Panc1 (cell line): ENCODE measurements around the gene ADAMTS7. TPM values are rescaled to one million over a fixed set of nuclear protein-coding genes. Genes with fewer than 3 reads are reported as not detected.
"Not testable (repeated sequence)": the region's sequence is repeated elsewhere in the genome, so short reads cannot be mapped to it uniquely, and the experiment has no call there.

Experiments
- ATAC-seq: fragments of 200-7000 bp; cut with Tn5 transposase; 2 replicates; pipeline ENCODE4 v1.9.1; 2020; ENCODE audit warnings: mild to moderate bottlenecking, moderate library complexity
- BruUV-seq: library from RNA; stranded (reverse); fragments of 400-500 nt; replicated peaks from 2 replicates; lab custom pipeline; 2021; lab: Mats Ljungman, UMichigan
- CTCF ChIA-PET: fragments of 300-600 bp; sonication (Branson Sonifier 250); formaldehyde crosslinking; loops from one replicate; lab custom pipeline; 2022; ENCODE audit warnings: antibody characterized with exemption; lab: Charles Lee
- POLR2A ChIA-PET: fragments of 300-600 bp; sonication (Branson Sonifier 250); formaldehyde crosslinking; loops from one replicate; lab custom pipeline; 2022; ENCODE audit warnings: antibody characterized with exemption; lab: Charles Lee
- DNase-seq: peaks from one replicate; pipeline ENCODE4 v3.0.0-alpha.2; 2010; ENCODE audit warnings: low read depth, low spot score
- H3K27ac ChIP-seq: 2 replicates; pipeline ENCODE4 v1.5.1; 2011; ENCODE audit warnings: mild to moderate bottlenecking, low read length, inconsistent platforms
- H3K27me3 ChIP-seq: fragments of 200-500 bp; sonication (Bioruptor generic); 2 replicates; pipeline ENCODE4 v1.6.0; 2014; ENCODE audit warnings: low read length, inconsistent platforms; ENCODE audit not compliant: control insufficient read depth, insufficient read depth
- H3K36me3 ChIP-seq: fragments of 200-500 bp; sonication (Bioruptor generic); 2 replicates; pipeline ENCODE4 v1.5.1; 2014; ENCODE audit warnings: inconsistent platforms, mild to moderate bottlenecking, low read length, moderate library complexity; ENCODE audit not compliant: control insufficient read depth, insufficient read depth
- H3K4me1 ChIP-seq: 2 replicates; pipeline ENCODE4 v1.5.1; 2011; ENCODE audit warnings: inconsistent platforms, mild to moderate bottlenecking, low read length, moderate library complexity; ENCODE audit not compliant: control insufficient read depth, insufficient read depth
- H3K4me3 ChIP-seq, 2 experiments: 2 replicates each; pipeline ENCODE4 v1.5.1; 2011 to 2012; ENCODE audit warnings: low read depth in 2 of 2, low read length in 2 of 2, mild to moderate bottlenecking in 2 of 2, inconsistent platforms in 1 of 2, moderate library complexity in 1 of 2
- H3K9me3 ChIP-seq: fragments of 200-500 bp; sonication (Bioruptor generic); 2 replicates; pipeline ENCODE4 v1.5.1; 2014; ENCODE audit warnings: low read depth, mild to moderate bottlenecking, inconsistent platforms, low read length, moderate library complexity; ENCODE audit not compliant: control insufficient read depth, insufficient read depth
- in situ Hi-C: cut with HindIII; loops from 2 replicates; pipeline ENCODE4 v1.10.0; 2016; ENCODE audit warnings: low sequenced_read_pairs, low pct_unique_long_range_greater_than_20kb
- intact Hi-C: fragments of 100-400 bp; cut with micrococcal nuclease; formaldehyde crosslinking; loops from one replicate; pipeline ENCODE4 v1.10.0; 2022; ENCODE audit not compliant: unreplicated experiment
- total RNA-seq: library from RNA; stranded (reverse); gene quantifications from one replicate; pipeline ENCODE4 v1.2.1, GENCODE V29; 2021; ENCODE audit not compliant: unreplicated experiment
- TF ChIP-seq, protein P1 (sequence below): fragments of 450-650 bp; IDR thresholded peaks from 2 replicates; pipeline ENCODE4 v1.5.1; 2017; ENCODE audit warnings: mild to moderate bottlenecking

ADAMTS7 gene
- total RNA-seq, 1 experiment from 2014 or later: 1.0 TPM

DNA sequence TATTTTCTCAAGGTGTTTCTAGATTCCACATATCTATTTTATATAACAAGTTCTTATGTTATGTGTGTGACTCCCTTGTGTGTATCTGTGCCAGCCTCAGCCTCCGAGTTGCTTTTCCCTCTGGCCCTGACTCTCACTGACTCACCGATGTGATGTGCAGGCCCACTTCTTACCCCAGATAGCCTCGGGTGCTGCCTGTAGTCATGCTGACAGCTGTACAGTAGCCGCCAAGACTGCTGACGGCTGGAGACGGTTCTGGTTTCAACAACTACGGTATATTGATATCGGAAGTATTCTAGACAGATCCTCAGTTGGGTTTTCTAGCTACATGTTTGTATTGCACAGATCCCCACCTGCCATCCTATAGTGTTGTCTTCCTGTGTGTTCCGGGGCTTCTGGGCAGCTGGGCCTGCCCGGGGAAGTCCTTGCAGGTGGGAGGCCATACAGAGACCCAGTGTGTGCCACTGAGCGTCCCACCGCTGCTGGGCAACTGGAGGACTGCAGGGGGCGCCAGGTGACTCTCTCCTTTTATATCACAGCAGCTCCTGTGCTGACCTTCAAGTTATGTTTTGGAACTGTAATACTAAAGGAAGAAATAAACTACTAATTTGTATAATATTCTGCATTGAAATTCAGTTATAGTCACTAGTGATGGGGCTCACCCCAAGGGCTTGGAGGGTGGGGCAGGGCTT is 55.2 kb downstream of the ADAMTS7 start:
- peak; percentile 67 for ATAC-seq
- H3K27ac ChIP-seq, BruUV-seq, H3K27me3 ChIP-seq, H3K36me3 ChIP-seq, DNase-seq, H3K4me3 ChIP-seq, H3K4me1 ChIP-seq, CTCF ChIA-PET, in situ Hi-C loops, POLR2A ChIA-PET, H3K9me3 ChIP-seq: not testable (repeated sequence)
- intact Hi-C loops: loop anchor here (10.0 kb wide), 1 partner anchor 119 kb away; the partner anchor contains the start of gene MORF4L1
- TF ChIP-seq, protein P1, sequence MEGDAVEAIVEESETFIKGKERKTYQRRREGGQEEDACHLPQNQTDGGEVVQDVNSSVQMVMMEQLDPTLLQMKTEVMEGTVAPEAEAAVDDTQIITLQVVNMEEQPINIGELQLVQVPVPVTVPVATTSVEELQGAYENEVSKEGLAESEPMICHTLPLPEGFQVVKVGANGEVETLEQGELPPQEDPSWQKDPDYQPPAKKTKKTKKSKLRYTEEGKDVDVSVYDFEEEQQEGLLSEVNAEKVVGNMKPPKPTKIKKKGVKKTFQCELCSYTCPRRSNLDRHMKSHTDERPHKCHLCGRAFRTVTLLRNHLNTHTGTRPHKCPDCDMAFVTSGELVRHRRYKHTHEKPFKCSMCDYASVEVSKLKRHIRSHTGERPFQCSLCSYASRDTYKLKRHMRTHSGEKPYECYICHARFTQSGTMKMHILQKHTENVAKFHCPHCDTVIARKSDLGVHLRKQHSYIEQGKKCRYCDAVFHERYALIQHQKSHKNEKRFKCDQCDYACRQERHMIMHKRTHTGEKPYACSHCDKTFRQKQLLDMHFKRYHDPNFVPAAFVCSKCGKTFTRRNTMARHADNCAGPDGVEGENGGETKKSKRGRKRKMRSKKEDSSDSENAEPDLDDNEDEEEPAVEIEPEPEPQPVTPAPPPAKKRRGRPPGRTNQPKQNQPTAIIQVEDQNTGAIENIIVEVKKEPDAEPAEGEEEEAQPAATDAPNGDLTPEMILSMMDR: peak; percentile 76

DNA sequence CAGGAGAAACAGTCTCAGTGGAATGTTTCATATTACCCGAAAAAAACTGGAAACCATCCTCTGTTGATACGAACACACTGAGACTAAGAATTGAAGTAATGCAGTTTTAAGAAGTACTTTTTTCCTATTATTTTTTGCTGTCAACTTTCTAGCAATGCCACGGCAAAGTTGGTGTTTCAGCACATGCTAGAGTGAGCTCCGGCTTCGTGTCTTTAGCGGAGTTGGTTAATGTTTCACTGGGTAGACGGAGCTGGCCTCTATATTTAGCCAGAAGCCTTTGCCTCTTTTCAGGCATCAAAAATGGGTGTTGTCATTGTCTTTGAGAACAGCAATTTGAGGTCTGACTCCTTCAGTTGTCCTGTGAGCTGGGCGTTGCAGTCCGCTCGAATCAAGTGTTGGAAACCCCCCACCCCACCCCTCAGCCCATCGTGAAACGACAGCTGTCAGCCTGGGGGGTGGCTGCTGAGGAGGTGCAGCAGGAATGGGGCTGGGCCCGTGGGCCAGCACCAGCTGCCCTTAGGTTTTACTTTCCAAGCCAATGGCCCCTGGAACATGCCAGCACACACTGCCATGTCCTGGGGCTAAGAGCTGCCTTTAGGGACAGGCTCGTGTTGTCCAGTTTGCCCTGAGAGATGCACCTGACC is 56.5 kb downstream of the ADAMTS7 start:
- POLR2A ChIA-PET, H3K36me3 ChIP-seq, in situ Hi-C loops, H3K4me3 ChIP-seq, CTCF ChIA-PET, H3K27me3 ChIP-seq, ATAC-seq, H3K27ac ChIP-seq, BruUV-seq, H3K9me3 ChIP-seq, DNase-seq, H3K4me1 ChIP-seq: not testable (repeated sequence)
- intact Hi-C loops: loop anchor here (10.0 kb wide), 1 partner anchor 120 kb away; the partner anchor contains the start of gene MORF4L1

DNA sequence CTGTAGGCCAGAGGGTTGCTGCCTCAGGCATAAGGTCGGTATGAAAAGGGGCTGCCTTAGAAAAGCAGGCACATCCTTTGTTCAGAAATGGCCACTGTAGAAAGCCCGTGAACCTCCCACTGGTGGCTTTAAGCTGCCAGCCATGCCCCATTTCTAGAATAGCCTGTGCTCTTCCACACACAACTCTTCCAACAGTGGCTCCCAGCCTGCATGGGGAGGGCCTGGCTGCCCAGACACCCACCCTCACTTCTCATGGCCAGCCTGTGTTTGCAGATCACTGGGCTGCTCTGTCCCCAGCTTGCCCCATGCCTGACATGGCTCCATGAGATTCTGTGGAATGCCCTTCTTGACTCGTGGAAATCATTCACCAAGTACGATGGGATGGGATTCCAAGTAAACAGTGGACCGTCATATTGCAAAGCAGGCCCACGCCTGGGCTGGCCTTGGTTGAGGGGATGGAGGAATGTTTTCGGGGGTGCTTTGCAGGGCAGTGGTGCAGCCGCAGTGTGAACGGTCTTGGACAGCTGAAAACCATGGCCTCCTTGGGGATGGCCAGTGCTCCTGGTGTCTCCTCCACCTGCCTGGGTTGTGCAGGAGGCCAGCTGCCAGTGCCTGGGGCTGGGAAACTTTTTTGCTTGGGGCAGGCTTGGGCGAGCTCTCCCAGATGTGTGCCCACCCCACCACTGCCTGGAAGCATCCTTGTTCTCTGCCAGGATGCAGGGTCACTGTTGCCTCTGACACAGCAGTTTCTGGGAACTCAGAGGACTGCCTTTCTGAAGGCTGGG is 57.3 kb downstream of the ADAMTS7 start:
- H3K27me3 ChIP-seq, DNase-seq, H3K4me1 ChIP-seq, H3K9me3 ChIP-seq, H3K36me3 ChIP-seq, BruUV-seq, H3K27ac ChIP-seq, POLR2A ChIA-PET, ATAC-seq, H3K4me3 ChIP-seq, in situ Hi-C loops: not testable (repeated sequence)
- intact Hi-C loops: loop anchor here (10.0 kb wide), 1 partner anchor 121 kb away; the partner anchor contains the start of gene MORF4L1
- CTCF ChIA-PET: interaction anchor here (0.6 kb wide), 1 partner anchor 253 kb away, joined by 11 read pairs; no protein-coding TSS in a partner anchor

GRCh38 chr15:78753359-78753659 is 58.0 kb downstream of the ADAMTS7 start:
- H3K36me3 ChIP-seq, BruUV-seq, ATAC-seq, CTCF ChIA-PET, H3K27ac ChIP-seq, DNase-seq, POLR2A ChIA-PET, H3K9me3 ChIP-seq, H3K4me3 ChIP-seq, in situ Hi-C loops, H3K4me1 ChIP-seq, H3K27me3 ChIP-seq: not testable (repeated sequence)
- intact Hi-C loops: loop anchor here (10.0 kb wide), 1 partner anchor 121 kb away; the partner anchor contains the start of gene MORF4L1
